ENCODE results near the gene SIX3.

Gene SIX3

GRCh38 chr2:44965684-44966083 lies 24.2 kb downstream of the SIX3 start:
- no peak overlapping the region for H3K4me3 ChIP-seq (replicated peaks; ENCODE audit: low read depth, low read length)
- no peak for TF ChIP-seq CTCF (IDR thresholded peaks at IDR 0.05; ENCODE audit: low read depth, low read length, missing control alignments)
- no peak for DNase-seq (ENCODE audit: extremely low read depth, low read depth)

- no peak overlapping the region for H3K4me3 ChIP-seq (replicated peaks; ENCODE audit: low read depth, low read length)
- no peak for DNase-seq (ENCODE audit: extremely low read depth, low read depth)
- no peak for TF ChIP-seq CTCF (IDR thresholded peaks at IDR 0.05; ENCODE audit: low read depth, low read length, missing control alignments)
Observed at GRCh38 chr2:44967056-44967455, 25.6 kb downstream of the SIX3 start.

GRCh38 chr2:44967727-44968432 lies 26.4 kb downstream of the SIX3 start:
- no peak overlapping the region for H3K4me3 ChIP-seq (replicated peaks; ENCODE audit: low read depth, low read length)
- no peak for TF ChIP-seq CTCF (IDR thresholded peaks at IDR 0.05; ENCODE audit: low read depth, low read length, missing control alignments)
- no peak for DNase-seq (ENCODE audit: extremely low read depth, low read depth)

GRCh38 chr2:44969936-44970335 lies 28.4 kb downstream of the SIX3 start:
- no peak for DNase-seq (ENCODE audit: extremely low read depth, low read depth)
- no peak overlapping the region for H3K4me3 ChIP-seq (replicated peaks; ENCODE audit: low read depth, low read length)
- TF ChIP-seq CTCF (IDR thresholded peaks at IDR 0.05; ENCODE audit: low read depth, low read length, missing control alignments), result no peak

GRCh38 chr2:44970846-44971450 lies 29.4 kb downstream of the SIX3 start:
- DNase-seq (ENCODE audit: extremely low read depth, low read depth), result no peak
- no peak overlapping the region for H3K4me3 ChIP-seq (replicated peaks; ENCODE audit: low read depth, low read length)
- no peak for TF ChIP-seq CTCF (IDR thresholded peaks at IDR 0.05; ENCODE audit: low read depth, low read length, missing control alignments)

GRCh38 chr2:44972771-44973535 lies 31.5 kb downstream of the SIX3 start:
- no peak for DNase-seq (ENCODE audit: extremely low read depth, low read depth)
- no peak overlapping the region for H3K4me3 ChIP-seq (replicated peaks; ENCODE audit: low read depth, low read length)
- TF ChIP-seq CTCF (IDR thresholded peaks at IDR 0.05; ENCODE audit: low read depth, low read length, missing control alignments), result no peak
